ENCODE data around the gene PLPP6. TPM values are rescaled to one million over a fixed set of nuclear protein-coding genes. Genes with fewer than 3 reads are reported as not detected.

The PLPP6 gene
- polyA plus RNA-seq (2011; rRNA removed) (6.5 and 7.0 TPM in 2 replicates), polyA minus RNA-seq (2011; rRNA and poly(A)+ RNA removed) (4.2 and 4.3 TPM in 2 replicates)

DNA sequence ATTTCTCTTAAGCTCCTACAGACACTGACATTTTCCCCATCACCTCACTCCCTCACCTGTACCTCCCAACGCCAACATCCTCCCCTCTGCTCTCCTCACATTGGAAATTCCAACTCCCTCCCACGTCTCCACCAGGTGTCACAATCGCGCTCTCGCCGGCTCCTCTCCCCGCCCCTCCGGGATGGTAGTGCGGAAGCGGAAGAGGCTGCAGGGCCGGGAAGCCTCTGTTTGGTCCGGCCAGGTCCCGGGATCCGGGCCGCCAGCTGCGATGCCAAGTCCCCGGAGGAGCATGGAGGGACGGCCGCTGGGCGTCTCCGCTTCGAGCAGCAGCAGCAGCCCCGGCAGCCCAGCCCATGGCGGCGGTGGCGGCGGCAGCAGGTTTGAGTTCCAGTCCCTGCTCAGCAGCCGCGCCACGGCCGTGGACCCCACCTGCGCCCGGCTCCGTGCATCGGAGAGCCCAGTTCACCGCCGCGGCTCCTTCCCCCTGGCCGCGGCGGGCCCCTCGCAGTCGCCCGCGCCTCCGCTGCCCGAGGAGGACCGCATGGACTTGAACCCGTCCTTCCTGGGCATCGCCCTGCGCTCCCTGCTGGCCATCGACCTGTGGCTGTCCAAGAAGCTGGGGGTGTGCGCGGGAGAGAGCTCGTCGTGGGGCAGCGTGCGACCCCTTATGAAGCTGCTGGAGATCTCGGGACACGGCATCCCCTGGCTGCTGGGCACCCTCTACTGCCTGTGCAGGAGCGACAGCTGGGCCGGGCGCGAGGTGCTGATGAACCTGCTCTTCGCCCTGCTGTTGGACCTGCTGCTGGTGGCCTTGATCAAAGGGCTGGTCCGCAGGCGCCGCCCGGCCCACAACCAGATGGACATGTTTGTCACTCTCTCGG, at the start of gene PLPP6:
Gene PLPP6, plus strand, starts transcription at position 187 of the 881 bp plus-strand sequence. Its CDS starts 82 bp downstream, at position 269.
- peak within 1 kb of the TSS; percentile 74 for H3K4me3 ChIP-seq (ENCODE audit: low read depth, low read length)
- ChIA-PET CTCF (interaction anchor here (0.6 to 1.2 kb wide), 5 partner anchors 79 to 172 kb away, joined by 3 to 7 read pairs (median 3); partner anchors contain the start of gene AK3), POLR2A (interaction anchor here (0.6 kb wide), 1 partner anchor 17 kb away, joined by 8 read pairs; the partner anchor contains the start of gene CDC37L1)
- H3K36me3 ChIP-seq (ENCODE audit: control insufficient read depth, insufficient read depth, low read length): no peaks in the 10 kb centered on the region
- DNase-seq (ENCODE audit: low read depth): no peak
- H3K27me3 ChIP-seq (ENCODE audit: control insufficient read depth, insufficient read depth, low read length): no peaks in the 10 kb centered on the region
- TF ChIP-seq, protein P1, sequence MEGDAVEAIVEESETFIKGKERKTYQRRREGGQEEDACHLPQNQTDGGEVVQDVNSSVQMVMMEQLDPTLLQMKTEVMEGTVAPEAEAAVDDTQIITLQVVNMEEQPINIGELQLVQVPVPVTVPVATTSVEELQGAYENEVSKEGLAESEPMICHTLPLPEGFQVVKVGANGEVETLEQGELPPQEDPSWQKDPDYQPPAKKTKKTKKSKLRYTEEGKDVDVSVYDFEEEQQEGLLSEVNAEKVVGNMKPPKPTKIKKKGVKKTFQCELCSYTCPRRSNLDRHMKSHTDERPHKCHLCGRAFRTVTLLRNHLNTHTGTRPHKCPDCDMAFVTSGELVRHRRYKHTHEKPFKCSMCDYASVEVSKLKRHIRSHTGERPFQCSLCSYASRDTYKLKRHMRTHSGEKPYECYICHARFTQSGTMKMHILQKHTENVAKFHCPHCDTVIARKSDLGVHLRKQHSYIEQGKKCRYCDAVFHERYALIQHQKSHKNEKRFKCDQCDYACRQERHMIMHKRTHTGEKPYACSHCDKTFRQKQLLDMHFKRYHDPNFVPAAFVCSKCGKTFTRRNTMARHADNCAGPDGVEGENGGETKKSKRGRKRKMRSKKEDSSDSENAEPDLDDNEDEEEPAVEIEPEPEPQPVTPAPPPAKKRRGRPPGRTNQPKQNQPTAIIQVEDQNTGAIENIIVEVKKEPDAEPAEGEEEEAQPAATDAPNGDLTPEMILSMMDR (IDR thresholded peaks at IDR 0.05; ENCODE audit: insufficient read depth, low read depth, low read length): peak; percentile 63

DNA sequence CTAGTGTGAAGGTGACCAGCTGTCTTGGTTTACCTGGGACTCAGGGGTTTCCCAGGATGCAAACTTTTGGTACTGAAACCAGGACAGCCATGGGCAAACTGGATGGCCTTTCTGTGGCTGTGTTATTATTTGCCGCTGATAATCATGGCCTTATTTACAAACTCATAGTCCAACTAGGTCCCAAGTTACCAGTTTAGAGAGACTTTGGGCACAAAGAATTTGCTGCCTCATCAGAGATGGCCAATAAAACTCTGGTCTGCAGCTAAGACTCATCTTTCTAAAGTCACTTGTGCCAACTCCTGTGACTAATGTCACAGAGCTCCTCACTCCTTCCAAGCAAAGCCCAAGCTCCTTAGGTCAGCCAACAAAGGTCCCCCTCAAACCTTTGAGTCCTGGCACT, 47.5 kb upstream of the PLPP6 start:
- Histone ChIP-seq H3K27me3 (ENCODE audit: control insufficient read depth, insufficient read depth, low read length) (0 out of 2 replicates have a peak, but pooled peaks cover 1% of the 10 kb centered on the region), H3K36me3 (ENCODE audit: control insufficient read depth, insufficient read depth, low read length) (no peaks in the 10 kb centered on the region), H3K4me3 (ENCODE audit: low read depth, low read length) (no peak overlapping the region)
- ChIA-PET POLR2A (no interaction called here), CTCF (interaction anchor here (1.6 to 2.2 kb wide), 2 partner anchors 9 to 10 kb away, joined by 4 to 10 read pairs; no protein-coding TSS in a partner anchor)
- DNase-seq (ENCODE audit: low read depth): no peak
- TF ChIP-seq, protein P1 (IDR thresholded peaks at IDR 0.05; ENCODE audit: insufficient read depth, low read depth, low read length): no peak

DNA sequence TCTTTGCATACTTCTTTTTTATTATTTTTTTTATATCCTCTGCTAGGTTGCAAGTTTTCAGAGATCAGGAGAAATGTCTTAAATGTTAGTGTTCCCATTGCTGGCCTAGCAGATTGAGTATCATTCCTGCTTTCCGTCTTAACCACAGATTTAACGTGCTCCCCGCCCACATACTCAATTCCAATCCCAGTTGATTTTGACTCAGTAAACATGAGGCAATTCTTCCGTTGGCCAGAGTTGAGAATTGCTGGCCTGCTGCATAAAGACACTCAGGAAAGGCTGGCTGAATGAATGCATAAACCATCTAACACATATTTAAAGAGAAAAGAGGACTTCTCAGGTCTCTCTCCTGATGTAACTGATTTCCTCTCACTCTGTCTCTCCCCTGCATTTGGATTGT, 46.8 kb upstream of the PLPP6 start:
- Histone ChIP-seq H3K4me3 (ENCODE audit: low read depth, low read length) (no peak overlapping the region), H3K36me3 (ENCODE audit: control insufficient read depth, insufficient read depth, low read length) (no peaks in the 10 kb centered on the region), H3K27me3 (ENCODE audit: control insufficient read depth, insufficient read depth, low read length) (0 out of 2 replicates have a peak, but pooled peaks cover 1% of the 10 kb centered on the region)
- TF ChIP-seq, protein P1 (IDR thresholded peaks at IDR 0.05; ENCODE audit: insufficient read depth, low read depth, low read length): no peak
- CTCF ChIA-PET: interaction anchor here (1.6 to 2.2 kb wide), 2 partner anchors 8 to 11 kb away, joined by 4 to 10 read pairs; no protein-coding TSS in a partner anchor
- POLR2A ChIA-PET: no interaction called here
- DNase-seq (ENCODE audit: low read depth): peak; percentile 44

DNA sequence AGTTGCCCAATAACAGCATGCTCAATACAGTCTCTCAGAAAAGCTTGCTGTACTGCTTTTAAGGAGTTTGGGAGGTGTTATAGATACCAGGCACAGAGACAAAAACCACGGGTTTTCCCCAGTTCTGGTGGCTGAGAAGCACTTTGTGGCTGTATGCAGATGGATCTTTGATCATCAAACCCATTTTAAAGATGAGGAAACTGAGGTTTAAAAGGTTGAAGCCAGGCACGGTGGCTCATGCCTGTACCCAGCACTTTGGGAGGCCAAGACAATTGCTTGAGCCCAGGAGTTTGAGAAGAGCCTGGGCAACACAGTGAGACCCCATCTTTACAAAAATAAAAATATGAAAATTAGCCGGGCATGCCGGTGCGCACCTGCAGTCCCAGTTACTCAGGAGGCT, 46.3 kb upstream of the PLPP6 start:
- ChIA-PET CTCF (interaction anchor here (2.2 kb wide), 1 partner anchor 11 kb away, joined by 10 read pairs; no protein-coding TSS in a partner anchor), POLR2A (no interaction called here)
- no peak for DNase-seq (ENCODE audit: low read depth)
- Histone ChIP-seq H3K27me3 (ENCODE audit: control insufficient read depth, insufficient read depth, low read length) (0 out of 2 replicates have a peak, but pooled peaks cover 1% of the 10 kb centered on the region), H3K4me3 (ENCODE audit: low read depth, low read length) (no peak overlapping the region), H3K36me3 (ENCODE audit: control insufficient read depth, insufficient read depth, low read length) (no peaks in the 10 kb centered on the region)
- TF ChIP-seq, protein P1 (IDR thresholded peaks at IDR 0.05; ENCODE audit: insufficient read depth, low read depth, low read length): no peak

DNA sequence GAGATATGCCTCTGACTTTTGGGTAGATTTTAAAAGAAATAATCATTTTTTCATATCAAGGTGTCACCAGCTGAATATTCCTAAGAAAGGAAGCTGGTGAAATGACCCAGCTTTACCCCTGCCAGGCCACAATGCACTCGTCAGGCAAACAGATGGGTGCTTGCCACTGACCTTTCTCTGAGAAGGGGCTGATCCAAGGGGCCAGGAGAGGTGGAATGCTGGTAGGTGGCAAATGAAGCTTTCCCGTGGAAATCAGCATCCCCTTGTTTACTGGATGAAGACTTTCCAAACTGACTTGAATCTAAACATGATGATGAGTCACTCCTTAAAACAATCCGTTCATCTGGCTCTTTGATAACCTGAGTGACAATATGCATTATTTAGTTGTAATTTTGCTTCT, 44.3 kb upstream of the PLPP6 start:
- ChIA-PET POLR2A (no interaction called here), CTCF (no interaction called here)
- DNase-seq (ENCODE audit: low read depth): no peak

More for the DNA sequence above, 44.3 kb upstream of the PLPP6 start:
- H3K27me3 ChIP-seq (ENCODE audit: control insufficient read depth, insufficient read depth, low read length): 0 out of 2 replicates have a peak, but pooled peaks cover 1% of the 10 kb centered on the region
- no peaks in the 10 kb centered on the region for H3K36me3 ChIP-seq (ENCODE audit: control insufficient read depth, insufficient read depth, low read length)
- TF ChIP-seq, protein P1 (IDR thresholded peaks at IDR 0.05; ENCODE audit: insufficient read depth, low read depth, low read length): no peak
- H3K4me3 ChIP-seq (ENCODE audit: low read depth, low read length): no peak overlapping the region
